Stimulated activated CD4-positive, alpha-beta T cell treated with anti-CD3 and anti-CD28 coated beads, Interleukin-1b, Interleukin-23, amount 100 ng/mL, for 4 hours (primary cell): Measurements from ENCODE around the gene CHRNA3.

Experiments
- DNase-seq, 2 donors: peaks; one replicate each; pipeline ENCODE4 v3.0.0-alpha.2; 2020; ENCODE audit warnings: low read depth in 2 of 2

CHRNA3 gene

GRCh38 chr15:78620527-78621421, at the start of gene CHRNA3:
CHRNA3 (minus strand) TSS chr15:78620996; CDS start chr15:78620794, 202 bp downstream.
- no peak for DNase-seq

- DNase-seq, result no peak
These were observed 48.2 kb upstream of the CHRNA3 start for GRCh38 chr15:78668987-78669386.

- no peak for DNase-seq
These were observed 46.9 kb upstream of the CHRNA3 start for GRCh38 chr15:78667578-78668236.

GRCh38 chr15:78666010-78666409, 45.2 kb upstream of the CHRNA3 start:
- no peak for DNase-seq

GRCh38 chr15:78663703-78664102, 42.9 kb upstream of the CHRNA3 start:
- DNase-seq, result no peak

GRCh38 chr15:78662028-78662427, 41.2 kb upstream of the CHRNA3 start:
- no peak for DNase-seq

- DNase-seq, result no peak
These were observed 40.2 kb upstream of the CHRNA3 start for GRCh38 chr15:78661001-78661400.

- no peak for DNase-seq
These were observed 39.8 kb upstream of the CHRNA3 start for GRCh38 chr15:78660584-78660983.

- DNase-seq, result no peak
These were observed 38.0 kb upstream of the CHRNA3 start for GRCh38 chr15:78658823-78659222.

GRCh38 chr15:78654272-78654671, 33.5 kb upstream of the CHRNA3 start:
- no peak for DNase-seq

GRCh38 chr15:78651930-78652615, 31.3 kb upstream of the CHRNA3 start:
- DNase-seq, result no peak

- DNase-seq, result no peak
These were observed 30.2 kb upstream of the CHRNA3 start for GRCh38 chr15:78651007-78651406.

GRCh38 chr15:78650022-78650421, 29.2 kb upstream of the CHRNA3 start:
- DNase-seq, result no peak

GRCh38 chr15:78645009-78645408, 24.2 kb upstream of the CHRNA3 start:
- no peak for DNase-seq

- DNase-seq, result no peak
These were observed 21.5 kb upstream of the CHRNA3 start for GRCh38 chr15:78642331-78642730.

GRCh38 chr15:78641749-78642275, 21.0 kb upstream of the CHRNA3 start:
- DNase-seq, result no peak

GRCh38 chr15:78641102-78641748, 20.4 kb upstream of the CHRNA3 start, which contains the start of gene CHRNB4:
CHRNB4 (minus strand) TSS chr15:78641210; CDS start chr15:78641133, 77 bp downstream.
- DNase-seq, result no peak

GRCh38 chr15:78640527-78641101, 19.8 kb upstream of the CHRNA3 start:
- DNase-seq, result no peak

GRCh38 chr15:78638658-78639314, 18.0 kb upstream of the CHRNA3 start:
- DNase-seq, result peak; percentile 16 to 34

GRCh38 chr15:78637776-78638435, 17.1 kb upstream of the CHRNA3 start:
- DNase-seq, result no peak
